ENCODE measurements around the gene MALRD1.
"Not testable (repeated sequence)": the region's sequence is repeated elsewhere in the genome, so short reads cannot be mapped to it uniquely, and the experiment has no call there.

MALRD1 gene

GRCh38 chr10:19728376-19728775 is 679.8 kb downstream of the MALRD1 start:
- no peak overlapping the region for H3K4me3 ChIP-seq (ENCODE audit: low read depth, low read length)
- no peak for DNase-seq (ENCODE audit: low read depth)
- TF ChIP-seq CTCF (IDR thresholded peaks at IDR 0.05; ENCODE audit: insufficient read depth, low read depth, low read length, missing control alignments): no peak

DNA sequence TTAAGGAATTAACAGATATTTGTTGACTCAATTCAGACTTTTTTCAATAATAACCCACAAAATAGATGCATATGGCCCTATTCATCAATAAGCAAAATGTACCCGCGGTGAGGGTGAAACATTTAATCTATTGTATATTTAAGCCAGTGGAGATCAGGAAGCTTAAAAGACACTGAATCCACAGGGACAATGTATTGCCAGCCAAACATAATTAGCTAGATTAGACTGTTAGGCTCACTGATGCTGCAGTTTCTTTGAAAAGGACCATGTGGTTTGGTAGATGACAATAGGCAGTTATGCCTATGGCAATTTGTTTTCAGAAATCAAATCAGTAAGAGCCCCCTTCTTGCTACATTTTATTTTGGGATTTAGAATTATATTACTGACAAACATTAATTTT is 680.4 kb downstream of the MALRD1 start:
- TF ChIP-seq CTCF (IDR thresholded peaks at IDR 0.05; ENCODE audit: insufficient read depth, low read depth, low read length, missing control alignments): no peak
- no peak for DNase-seq (ENCODE audit: low read depth)
- H3K4me3 ChIP-seq (ENCODE audit: low read depth, low read length): no peak overlapping the region

DNA sequence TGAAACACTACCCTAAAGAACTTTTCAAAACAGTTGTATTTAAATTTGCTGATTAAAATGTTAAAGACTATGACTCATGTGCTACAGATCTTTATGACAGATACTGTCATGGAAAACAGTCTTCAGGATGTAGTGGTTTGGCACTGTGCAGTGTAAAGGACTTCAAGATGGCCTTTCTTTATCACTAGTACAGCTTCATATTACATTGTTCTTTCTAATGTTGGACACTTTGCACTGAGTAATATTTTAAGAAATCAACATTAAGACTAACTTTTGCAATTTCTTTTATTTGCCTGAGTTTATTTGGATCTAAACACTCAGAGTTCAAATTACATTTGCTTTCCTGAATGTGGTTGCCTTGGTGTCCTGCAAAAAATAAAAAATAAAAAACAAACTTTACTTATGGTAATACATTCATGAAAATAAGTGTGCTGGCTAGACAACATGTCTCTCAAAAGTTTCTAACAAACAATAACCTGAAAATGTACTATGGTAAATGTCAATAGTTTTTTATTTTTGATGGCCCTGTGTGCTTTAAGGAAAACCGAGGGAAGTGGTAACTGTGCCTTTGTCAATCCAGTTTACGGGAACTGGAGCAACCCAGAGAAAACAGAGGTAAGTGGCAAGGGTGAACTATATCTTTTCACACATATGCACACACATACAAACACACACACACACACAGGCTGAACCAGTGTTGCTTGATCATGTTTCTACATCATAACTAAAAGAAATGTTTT is 681.7 kb downstream of the MALRD1 start:
- no peak for DNase-seq (ENCODE audit: low read depth)
- no peak overlapping the region for H3K4me3 ChIP-seq (ENCODE audit: low read depth, low read length)
- no peak for TF ChIP-seq CTCF (IDR thresholded peaks at IDR 0.05; ENCODE audit: insufficient read depth, low read depth, low read length, missing control alignments)

DNA sequence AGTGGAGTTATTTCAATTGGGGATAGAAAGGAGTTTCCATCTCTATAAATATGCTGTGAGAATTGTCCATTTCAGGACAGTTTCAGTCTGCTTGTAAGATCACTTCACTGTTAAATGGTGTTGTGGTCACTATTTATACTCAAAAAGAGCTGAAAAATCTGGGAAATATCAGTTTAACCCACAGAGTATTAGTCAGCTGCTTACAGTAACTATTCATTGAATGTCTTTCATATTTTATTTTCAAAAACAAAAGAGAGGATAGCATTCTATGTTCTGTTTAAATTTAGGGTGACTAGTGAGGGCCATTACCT is 682.3 kb downstream of the MALRD1 start:
- H3K4me3 ChIP-seq (ENCODE audit: low read depth, low read length): no peak overlapping the region
- DNase-seq (ENCODE audit: low read depth): no peak
- TF ChIP-seq CTCF (IDR thresholded peaks at IDR 0.05; ENCODE audit: insufficient read depth, low read depth, low read length, missing control alignments): no peak

DNA sequence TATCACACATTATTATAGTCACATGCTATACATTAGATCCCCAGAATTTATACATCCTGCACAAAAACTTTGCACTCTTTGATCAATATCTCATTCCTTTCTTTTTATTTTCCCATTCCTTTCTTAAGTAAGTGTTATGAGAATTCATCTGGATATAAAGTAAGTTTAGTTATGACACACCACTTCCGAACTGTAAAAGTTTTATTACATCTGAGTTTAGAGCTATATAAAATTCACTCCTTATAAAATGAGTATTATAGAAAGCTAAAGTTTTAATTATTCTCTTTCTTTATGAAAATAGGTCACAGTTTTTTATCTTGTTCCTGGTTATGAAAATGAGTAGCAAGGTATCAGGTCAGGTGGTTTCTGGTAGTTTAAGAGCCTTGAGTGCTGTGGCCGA is 683.0 kb downstream of the MALRD1 start:
- DNase-seq (ENCODE audit: low read depth): no peak
- no peak overlapping the region for H3K4me3 ChIP-seq (ENCODE audit: low read depth, low read length)
- no peak for TF ChIP-seq CTCF (IDR thresholded peaks at IDR 0.05; ENCODE audit: insufficient read depth, low read depth, low read length, missing control alignments)

DNA sequence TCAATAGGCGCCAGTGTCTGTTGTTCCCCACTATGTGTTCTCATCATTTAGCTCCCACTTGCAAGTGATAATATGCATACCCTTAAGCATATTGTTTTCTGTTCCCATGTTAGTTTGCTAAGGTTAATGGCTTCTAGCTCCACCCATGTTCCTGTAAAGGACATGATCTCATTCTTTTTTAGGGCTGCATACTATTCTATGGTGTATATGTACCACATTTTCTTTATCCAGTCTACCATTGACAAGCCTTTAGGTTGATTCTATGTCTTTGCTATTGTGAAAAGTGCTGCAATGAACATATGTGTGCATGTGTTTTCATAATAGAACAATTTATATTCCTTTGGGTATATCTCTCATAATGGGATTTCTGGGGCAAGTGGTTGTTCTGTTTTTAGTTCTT is 689.8 kb downstream of the MALRD1 start:
- H3K4me3 ChIP-seq (ENCODE audit: low read depth, low read length): no peak overlapping the region
- no peak for DNase-seq (ENCODE audit: low read depth)
- TF ChIP-seq CTCF (IDR thresholded peaks at IDR 0.05; ENCODE audit: insufficient read depth, low read depth, low read length, missing control alignments): no peak

GRCh38 chr10:19739232-19739631 is 690.6 kb downstream of the MALRD1 start:
- not testable (repeated sequence) for DNase-seq (ENCODE audit: low read depth); H3K4me3 ChIP-seq (ENCODE audit: low read depth, low read length)

DNA sequence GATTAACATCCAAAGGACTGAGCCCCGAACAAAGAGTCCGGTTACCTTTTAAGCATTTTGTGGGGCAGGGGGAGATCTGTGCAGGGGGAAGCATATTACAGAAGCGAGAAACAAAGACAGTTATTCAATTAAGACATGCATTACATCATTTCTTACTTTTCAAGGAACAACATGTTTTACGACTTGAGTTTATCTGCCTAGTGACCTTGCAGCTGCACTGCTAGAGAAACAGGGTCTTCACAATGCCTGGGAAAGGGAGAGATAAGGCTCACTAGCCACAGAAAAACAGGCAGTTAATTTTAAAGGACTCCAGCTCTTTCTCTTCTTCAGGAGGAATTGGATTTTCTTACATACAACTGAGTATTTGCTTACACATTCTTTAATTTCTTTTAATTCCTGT is 693.5 kb downstream of the MALRD1 start:
- not testable (repeated sequence) for H3K4me3 ChIP-seq (ENCODE audit: low read depth, low read length); DNase-seq (ENCODE audit: low read depth)

Data from GM12865 (cell line).